Stomach (tissue), 4 donors: Measurements from ENCODE around the gene KRT80.

Experiments used
- CTCF ChIP-seq, 7 experiments: fragments of 450-650 bp in 4 of 7; fragments of 200-600 bp in 3 of 7; sonication (generic) in 3 of 7; IDR thresholded peaks; one replicate each; pipeline ENCODE4 v1.5.1; 2016 to 2019; ENCODE audit warnings: antibody characterized with exemption in 7 of 7, control low read depth in 2 of 7, mild to moderate bottlenecking in 1 of 7
- POLR2AphosphoS5 ChIP-seq, 3 donors: sonication (generic); formaldehyde crosslinking; IDR thresholded peaks; one replicate each; pipeline ENCODE4 v1.6.1; 2016; ENCODE audit warnings: antibody characterized with exemption in 3 of 3

- TF ChIP-seq CTCF (IDR thresholded peaks at IDR 0.05) = no peak
- no peak for TF ChIP-seq POLR2AphosphoS5 (IDR thresholded peaks at IDR 0.05)
Observed at GRCh38 chr12:52122540-52122871, 69.3 kb downstream of the KRT80 start.
